Loucy (cell line): ENCODE results near the gene ABCF1.
"Not testable (repeated sequence)": the region's sequence is repeated elsewhere in the genome, so short reads cannot be mapped to it uniquely, and the experiment has no call there.

ENCODE experiments used
- H2AFZ ChIP-seq: fragments of 200-600 bp; sonication (generic); 2 replicates; pipeline ENCODE4 v1.6.0; 2016; ENCODE audit warnings: antibody characterized with exemption, mild to moderate bottlenecking, low read length, moderate library complexity
- H3F3A ChIP-seq: fragments of 200-600 bp; 2 replicates; pipeline ENCODE4 v1.6.0; 2016; ENCODE audit warnings: antibody characterized with exemption, low read depth, mild to moderate bottlenecking
- H3K27me3 ChIP-seq: fragments of 200-600 bp; sonication (generic); 2 replicates; pipeline ENCODE4 v1.6.1; 2014; ENCODE audit warnings: low read length, mild to moderate bottlenecking; ENCODE audit not compliant: insufficient read depth, poor library complexity, severe bottlenecking
- H3K36me3 ChIP-seq: fragments of 200-600 bp; sonication (generic); 2 replicates; pipeline ENCODE4 v1.6.1; 2016; ENCODE audit warnings: low read length; ENCODE audit not compliant: insufficient read depth
- H3K4me1 ChIP-seq: fragments of 200-600 bp; sonication (generic); 2 replicates; pipeline ENCODE4 v1.5.1; 2014; ENCODE audit warnings: low read length, mild to moderate bottlenecking; ENCODE audit not compliant: insufficient read depth, poor library complexity, severe bottlenecking
- H3K4me2 ChIP-seq: fragments of 200-600 bp; sonication (generic); 2 replicates; pipeline ENCODE4 v1.6.0; 2014; ENCODE audit warnings: antibody characterized with exemption, low read length, low read depth, mild to moderate bottlenecking; ENCODE audit not compliant: poor library complexity, severe bottlenecking
- H3K4me3 ChIP-seq: fragments of 200-600 bp; sonication (generic); 2 replicates; pipeline ENCODE4 v1.5.1; 2014; ENCODE audit warnings: low read length, mild to moderate bottlenecking, mixed read lengths; ENCODE audit not compliant: poor library complexity, severe bottlenecking
- H3K79me2 ChIP-seq: fragments of 200-600 bp; sonication (generic); 2 replicates; pipeline ENCODE4 v1.6.1; 2014; ENCODE audit warnings: low read length; ENCODE audit not compliant: insufficient read depth
- H3K9ac ChIP-seq: fragments of 200-600 bp; sonication (generic); 2 replicates; pipeline ENCODE4 v1.6.0; 2014; ENCODE audit warnings: mild to moderate bottlenecking, low read depth, low read length, moderate library complexity; ENCODE audit not compliant: poor library complexity, severe bottlenecking
- H3K9me2 ChIP-seq: fragments of 200-600 bp; sonication (generic); replicated peaks from 2 replicates; pipeline ENCODE4 v1.6.1; 2016; ENCODE audit warnings: low read depth, low read length, mixed read lengths
- H3K9me3 ChIP-seq: fragments of 200-600 bp; sonication (generic); 2 replicates; pipeline ENCODE4 v1.6.1; 2014; ENCODE audit warnings: mild to moderate bottlenecking, antibody characterized with exemption, low read length, low read depth; ENCODE audit not compliant: insufficient read depth
- H4K20me1 ChIP-seq: fragments of 200-600 bp; sonication (generic); 2 replicates; pipeline ENCODE4 v1.6.0; 2014; ENCODE audit warnings: antibody characterized with exemption, low read length, mild to moderate bottlenecking; ENCODE audit not compliant: insufficient read depth, poor library complexity, severe bottlenecking
- EZH2phosphoT487 ChIP-seq: fragments of 200-600 bp; IDR thresholded peaks from 2 replicates; pipeline ENCODE4 v1.6.1; 2018; ENCODE audit warnings: antibody characterized with exemption, mild to moderate bottlenecking, moderate library complexity, borderline replicate concordance
- TF ChIP-seq, protein P1 (sequence below): fragments of 200-600 bp; sonication (generic); conservative IDR thresholded peaks from 2 replicates; pipeline ENCODE4 v1.5.1; 2014; ENCODE audit warnings: mild to moderate bottlenecking, antibody characterized with exemption, low read length

Gene ABCF1

DNA sequence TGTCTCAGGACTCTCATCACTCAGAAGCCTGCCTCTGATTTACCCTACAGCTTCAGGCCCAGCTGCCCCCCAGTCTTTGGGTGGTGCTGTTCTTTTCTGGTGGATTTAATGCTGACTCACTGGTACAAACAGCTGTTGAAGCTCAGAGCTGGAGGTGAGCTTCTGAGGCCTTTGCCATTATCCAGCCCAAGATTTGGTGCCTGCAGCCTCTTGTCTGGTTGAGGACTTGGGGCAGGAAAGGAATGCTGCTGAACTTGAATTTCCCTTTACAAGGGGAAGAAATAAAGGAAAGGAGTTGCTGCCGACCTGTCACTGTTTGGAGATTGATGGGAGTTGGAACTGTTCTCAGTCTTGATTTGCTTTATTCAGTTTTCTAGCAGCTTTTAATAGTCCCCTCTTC, 19.8 kb downstream of the ABCF1 start:
- Histone ChIP-seq H3K9me2 (no peaks in the 10 kb centered on the region), H4K20me1 (peaks cover 13% of the 10 kb centered on the region), H3K9me3 (no peaks in the 10 kb centered on the region), H3F3A (no peaks in the 10 kb centered on the region), H3K4me2 (no peak overlapping the region), H3K4me1 (no peaks in the 10 kb centered on the region), H3K4me3 (no peak overlapping the region), H2AFZ (no peak overlapping the region), H3K27me3 (no peaks in the 10 kb centered on the region), H3K9ac (no peak overlapping the region), H3K79me2 (peaks cover 4% of the 10 kb centered on the region; the same call in 1 of the 2 replicates), H3K36me3 (peaks cover 61% of the 10 kb centered on the region; the same call in 1 of the 2 replicates)
- TF ChIP-seq, protein P1, sequence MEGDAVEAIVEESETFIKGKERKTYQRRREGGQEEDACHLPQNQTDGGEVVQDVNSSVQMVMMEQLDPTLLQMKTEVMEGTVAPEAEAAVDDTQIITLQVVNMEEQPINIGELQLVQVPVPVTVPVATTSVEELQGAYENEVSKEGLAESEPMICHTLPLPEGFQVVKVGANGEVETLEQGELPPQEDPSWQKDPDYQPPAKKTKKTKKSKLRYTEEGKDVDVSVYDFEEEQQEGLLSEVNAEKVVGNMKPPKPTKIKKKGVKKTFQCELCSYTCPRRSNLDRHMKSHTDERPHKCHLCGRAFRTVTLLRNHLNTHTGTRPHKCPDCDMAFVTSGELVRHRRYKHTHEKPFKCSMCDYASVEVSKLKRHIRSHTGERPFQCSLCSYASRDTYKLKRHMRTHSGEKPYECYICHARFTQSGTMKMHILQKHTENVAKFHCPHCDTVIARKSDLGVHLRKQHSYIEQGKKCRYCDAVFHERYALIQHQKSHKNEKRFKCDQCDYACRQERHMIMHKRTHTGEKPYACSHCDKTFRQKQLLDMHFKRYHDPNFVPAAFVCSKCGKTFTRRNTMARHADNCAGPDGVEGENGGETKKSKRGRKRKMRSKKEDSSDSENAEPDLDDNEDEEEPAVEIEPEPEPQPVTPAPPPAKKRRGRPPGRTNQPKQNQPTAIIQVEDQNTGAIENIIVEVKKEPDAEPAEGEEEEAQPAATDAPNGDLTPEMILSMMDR = no peak
- no peak for TF ChIP-seq EZH2phosphoT487

DNA sequence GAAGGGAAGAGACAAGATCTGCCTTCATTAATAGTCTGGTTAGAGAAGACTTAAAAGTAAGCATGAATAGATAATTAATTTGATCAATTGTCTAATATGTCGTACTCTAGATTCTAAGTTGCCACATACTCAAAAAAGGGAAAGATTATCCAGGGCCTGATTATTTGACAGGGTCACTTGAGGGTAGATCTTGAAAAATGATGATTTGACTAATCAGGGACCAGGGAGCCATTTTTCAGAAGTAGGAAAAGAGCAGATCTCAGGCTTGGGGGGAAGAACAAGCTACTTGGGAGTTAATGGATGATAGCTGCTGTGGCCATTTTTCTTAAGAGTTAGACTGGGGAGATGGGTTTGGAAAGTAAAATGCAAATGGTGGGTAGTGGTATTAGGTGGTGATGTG, 21.0 kb downstream of the ABCF1 start:
- no peaks in the 10 kb centered on the region for H3K4me1 ChIP-seq
- peaks cover 13% of the 10 kb centered on the region for H4K20me1 ChIP-seq
- H3K9me2 ChIP-seq = no peaks in the 10 kb centered on the region
- peaks cover 4% of the 10 kb centered on the region; the same call in 1 of the 2 replicates for H3K79me2 ChIP-seq
- no peaks in the 10 kb centered on the region for H3K9me3 ChIP-seq
- H3K4me3 ChIP-seq = no peak overlapping the region
- H3K27me3 ChIP-seq = no peaks in the 10 kb centered on the region
- no peak overlapping the region for H3K4me2 ChIP-seq
- H3K36me3 ChIP-seq = peaks cover 48% of the 10 kb centered on the region; the same call in 1 of the 2 replicates
- H2AFZ ChIP-seq = no peak overlapping the region
- no peaks in the 10 kb centered on the region for H3F3A ChIP-seq
- H3K9ac ChIP-seq = no peak overlapping the region
- TF ChIP-seq, protein P1 = no peak
- no peak for TF ChIP-seq EZH2phosphoT487

DNA sequence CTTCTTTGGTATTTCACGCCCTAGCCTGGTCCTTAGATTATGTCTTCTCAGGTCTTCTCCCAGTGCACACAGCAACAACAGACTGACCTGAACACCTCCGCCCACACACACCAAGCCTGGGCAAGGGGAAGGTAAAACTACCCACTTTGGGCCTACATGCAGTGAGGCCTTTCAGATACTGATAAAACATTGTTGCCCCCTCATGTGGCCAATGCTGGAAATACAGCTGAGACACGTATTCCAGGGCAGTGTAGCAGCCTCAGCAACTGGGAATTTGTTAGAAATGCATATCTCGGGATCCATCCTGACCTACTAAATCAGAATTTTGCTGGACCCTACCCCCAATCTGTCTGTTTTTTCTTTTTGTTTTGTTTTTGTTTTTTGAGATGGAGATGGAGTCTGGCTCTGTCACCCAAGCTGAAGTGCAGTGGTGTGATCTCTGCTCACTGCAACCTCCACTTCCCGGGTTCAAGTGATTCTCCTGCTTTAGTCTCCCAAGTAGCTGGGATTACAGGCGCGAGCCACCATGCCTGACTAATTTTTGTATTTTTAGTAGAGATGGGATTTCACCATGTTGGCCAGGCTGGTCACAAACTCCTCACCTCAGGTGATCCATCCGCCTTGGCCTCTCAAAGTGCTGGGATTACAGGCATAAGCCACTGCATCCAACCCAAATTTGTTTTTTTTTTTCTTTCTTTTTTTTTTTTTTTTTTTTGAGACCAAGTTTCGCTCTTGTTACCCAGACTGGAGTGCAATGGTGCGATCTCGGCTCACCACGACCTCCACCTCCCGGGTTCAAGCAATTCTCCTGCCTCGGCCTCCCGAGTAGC, 26.3 kb downstream of the ABCF1 start:
- H3F3A ChIP-seq = not testable (repeated sequence)

More for the DNA sequence above, 26.3 kb downstream of the ABCF1 start:
- H3K4me3 ChIP-seq, H3K79me2 ChIP-seq, H3K4me2 ChIP-seq, H4K20me1 ChIP-seq, H3K27me3 ChIP-seq, H3K9me2 ChIP-seq, H2AFZ ChIP-seq, H3K9ac ChIP-seq, H3K4me1 ChIP-seq, H3K9me3 ChIP-seq: not testable (repeated sequence)
- TF ChIP-seq, protein P1 = peak; percentile 83
- H3K36me3 ChIP-seq = peaks cover 27% of the 10 kb centered on the region; the same call in 1 of the 2 replicates
